GM19397 (cell line): ENCODE results near the gene PSMA5.
A peak's percentile ranks its signal among the peaks of the same experiment; 100 is the strongest.
"Not testable (repeated sequence)": the region's sequence is repeated elsewhere in the genome, so short reads cannot be mapped to it uniquely, and the experiment has no call there.

Experiments
- ATAC-seq: cut with Tn5 transposase; IDR thresholded peaks from one replicate; pipeline ENCODE4 v1.9.1; 2021; ENCODE audit warnings: mild to moderate bottlenecking, moderate library complexity; ENCODE audit not compliant: unreplicated experiment

Gene PSMA5

DNA sequence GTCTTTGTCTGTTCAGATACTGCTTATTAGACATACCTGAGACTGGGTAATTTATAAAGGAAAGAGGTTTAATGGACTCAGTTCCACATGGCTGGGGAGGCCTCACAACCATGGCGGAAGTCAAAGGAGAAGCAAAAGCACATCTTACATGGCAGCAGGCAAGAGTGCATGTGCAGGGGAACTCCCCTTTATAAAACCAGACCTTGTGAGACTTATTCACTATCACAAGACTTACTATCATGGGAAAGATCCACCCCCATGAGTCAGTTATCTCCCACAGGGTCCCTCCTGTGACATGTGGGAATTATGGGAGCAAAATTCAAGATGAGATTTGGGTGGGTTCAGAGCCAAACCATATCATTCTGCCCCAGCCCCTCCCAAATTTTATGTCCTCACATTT, 7.1 kb upstream of the PSMA5 start:
- no peak for ATAC-seq

DNA sequence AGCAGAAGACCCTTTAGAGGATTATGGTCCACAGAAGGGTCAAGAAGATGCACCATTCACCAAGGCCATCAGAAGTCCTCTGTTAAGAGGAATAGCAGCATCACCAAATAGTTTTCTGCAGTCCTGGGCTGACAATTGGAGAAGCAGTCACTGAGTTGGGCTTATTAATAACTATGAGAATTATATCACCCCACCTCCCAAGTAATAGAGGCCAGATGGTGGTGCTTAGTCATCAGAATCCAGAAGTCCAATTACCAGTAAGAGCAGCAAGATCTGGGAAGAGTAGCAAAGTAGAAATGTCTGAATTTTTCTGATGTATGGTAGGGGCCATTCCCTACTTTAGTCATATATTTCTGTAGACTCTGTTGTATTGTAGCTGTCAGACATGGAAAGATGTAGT, 6.1 kb upstream of the PSMA5 start:
- ATAC-seq, result no peak

- no peak for ATAC-seq
These were observed 871 bp upstream of the PSMA5 start for GRCh38 chr1:109427171-109427467.

DNA sequence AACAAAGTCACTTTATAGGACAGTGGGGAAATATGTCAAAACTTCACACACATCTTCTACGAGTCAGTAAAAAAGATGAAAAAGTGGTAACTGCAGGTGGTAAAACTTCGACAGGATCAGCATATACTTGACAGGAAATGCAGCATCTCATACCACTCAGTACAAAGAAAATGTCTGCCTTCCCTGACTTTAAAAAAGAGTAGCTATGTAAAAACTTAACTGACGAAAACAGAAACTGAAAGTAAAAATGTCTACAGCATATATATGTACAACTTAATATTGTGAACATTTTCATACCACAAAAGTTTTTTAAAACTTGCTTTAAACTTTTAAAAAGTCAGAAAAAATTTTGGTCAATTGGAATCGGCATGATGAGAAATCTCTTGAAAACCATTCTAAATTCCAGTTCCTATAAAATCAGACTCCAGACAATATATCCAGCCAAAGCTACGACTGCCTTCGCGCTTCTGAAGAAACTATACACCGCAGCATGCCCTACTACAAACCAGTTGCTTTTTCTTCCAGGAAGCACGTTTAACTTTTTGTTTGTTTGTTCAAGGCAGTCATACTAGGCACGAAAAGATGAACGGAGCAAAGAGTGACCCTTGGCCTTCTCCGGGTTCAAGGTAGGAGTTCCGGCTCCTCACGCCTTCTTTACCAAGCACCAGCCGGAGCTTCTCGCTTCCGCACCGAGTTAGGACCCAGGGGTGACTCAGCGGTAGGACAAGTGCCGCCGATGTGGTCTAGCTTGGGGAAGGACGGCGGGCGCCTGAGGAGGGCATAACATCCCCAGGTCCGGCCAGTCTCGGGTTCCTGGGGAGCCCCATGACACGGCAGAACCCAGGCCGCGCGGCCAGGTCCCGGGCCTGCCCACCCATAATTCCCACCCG, 612 bp downstream of the PSMA5 start:
- ATAC-seq, result peak; percentile 27

- ATAC-seq, result no peak
These were observed 2.8 kb downstream of the PSMA5 start for GRCh38 chr1:109423498-109423897.

DNA sequence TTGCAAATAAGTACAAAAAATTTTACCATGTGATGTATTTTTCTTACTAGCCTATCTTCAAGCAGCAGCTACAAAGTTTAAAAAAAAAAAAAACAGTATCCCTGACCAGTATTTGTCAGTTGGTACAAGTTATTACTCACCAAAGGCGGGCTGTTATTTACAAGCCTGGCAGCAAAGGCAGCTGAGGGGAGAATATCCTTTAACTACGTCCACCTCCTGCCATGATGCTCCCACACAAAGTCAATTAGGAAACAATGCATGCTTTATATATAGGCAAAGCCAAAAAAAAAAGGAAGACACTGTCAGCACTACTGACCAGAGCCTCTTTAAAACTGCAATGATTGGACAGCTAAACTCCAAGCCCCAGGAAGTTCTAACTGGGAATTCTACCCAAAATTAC, 13.7 kb downstream of the PSMA5 start:
- ATAC-seq, result no peak

- ATAC-seq, result no peak
These were observed 21.4 kb downstream of the PSMA5 start for GRCh38 chr1:109404838-109405237.

DNA sequence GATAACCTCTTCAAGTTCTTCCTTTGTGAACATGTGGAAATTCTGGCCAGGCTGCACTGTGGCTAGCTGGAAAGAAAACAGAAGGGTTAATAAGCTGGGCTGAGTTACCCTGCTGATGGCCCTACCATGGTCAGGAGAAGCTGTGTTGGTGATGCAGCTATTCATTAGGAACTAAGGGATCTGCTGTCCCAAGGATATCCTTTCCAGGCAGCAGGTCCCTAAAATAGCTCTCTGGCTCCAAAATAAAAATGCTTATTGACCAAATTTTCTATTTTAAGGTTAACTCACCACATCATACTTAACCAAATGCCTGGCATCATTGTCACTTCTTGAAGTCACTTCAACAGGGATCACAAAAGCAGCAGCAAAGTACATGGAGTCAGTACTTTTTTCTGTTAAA, 24.2 kb downstream of the PSMA5 start:
- no peak for ATAC-seq

DNA sequence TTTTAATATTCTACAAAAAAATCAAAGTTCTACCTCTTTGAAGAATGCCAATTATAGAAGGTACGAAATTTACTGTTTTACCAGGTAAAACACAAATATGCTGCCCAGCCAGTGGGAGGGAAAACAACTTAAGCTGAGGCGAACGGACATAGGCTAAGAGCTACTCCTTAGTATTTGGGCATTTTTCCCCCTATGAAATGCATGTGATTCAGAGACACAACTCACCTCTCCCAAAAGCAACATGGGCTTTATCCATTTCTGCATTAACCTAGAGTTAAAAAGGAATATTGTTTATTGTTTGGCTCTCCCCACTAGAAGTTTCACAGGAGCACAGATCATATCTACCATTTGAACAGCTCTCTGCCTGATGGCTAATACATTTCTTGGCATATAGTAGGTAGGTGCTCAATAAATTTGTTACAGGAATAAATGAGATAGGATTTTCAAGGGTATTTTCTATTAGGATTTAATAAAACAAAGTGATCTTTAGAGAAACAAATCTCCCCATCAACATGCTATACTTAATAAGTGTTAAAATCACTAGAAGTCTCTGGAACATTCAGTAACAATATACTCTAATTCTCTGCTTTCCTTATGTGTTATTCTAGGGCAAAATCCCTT, 26.1 kb downstream of the PSMA5 start:
- ATAC-seq, result no peak

- no peak for ATAC-seq
These were observed 26.8 kb downstream of the PSMA5 start for GRCh38 chr1:109399326-109399957.

DNA sequence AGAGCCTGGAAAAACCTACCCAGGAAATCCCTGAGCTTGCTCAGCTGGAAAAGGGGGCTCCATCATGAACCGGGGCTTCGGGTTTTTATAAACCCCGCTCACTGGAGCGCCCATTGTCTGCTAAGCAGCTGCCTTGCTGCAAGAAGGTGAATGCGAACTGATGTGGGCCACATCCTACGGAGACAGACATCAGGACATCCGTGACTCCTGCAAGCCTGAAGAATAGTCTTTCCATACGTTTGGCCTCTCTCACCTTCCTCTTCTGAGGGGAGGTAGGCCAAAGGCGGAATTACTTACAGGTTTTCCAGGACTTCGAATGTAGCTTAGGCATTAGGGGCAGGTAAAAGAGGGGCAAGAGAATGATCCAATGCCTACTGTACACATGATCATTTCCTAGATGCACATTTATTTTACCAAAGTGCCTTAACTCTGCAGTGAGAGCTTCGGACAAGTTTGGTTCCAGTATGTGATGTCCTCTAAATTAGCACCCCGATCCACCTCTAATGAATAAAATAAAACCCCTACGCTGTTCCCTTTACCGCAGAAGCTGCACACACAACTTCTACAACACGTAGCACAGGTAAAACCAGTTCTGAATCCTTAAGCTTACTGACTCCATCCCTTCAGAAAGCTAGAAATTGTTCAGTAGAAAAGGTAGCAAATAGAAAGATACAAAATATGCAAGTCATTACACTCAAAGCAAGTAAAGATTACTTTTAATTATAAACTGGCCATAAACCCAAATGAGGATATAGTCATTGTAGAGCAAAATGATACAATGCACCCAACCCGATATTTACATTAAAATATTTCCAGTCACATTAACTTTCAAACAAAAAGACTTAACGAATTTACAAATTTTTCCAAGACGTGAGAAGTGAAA, 27.7 kb downstream of the PSMA5 start:
- no peak for ATAC-seq

- ATAC-seq, result peak; percentile 88
These were observed 28.5 kb downstream of the PSMA5 start, which contains the start of gene SORT1 for GRCh38 chr1:109397581-109398342. Gene SORT1 (minus strand): TSS chr1:109397918. CDS start chr1:109397892, 26 bp downstream.

DNA sequence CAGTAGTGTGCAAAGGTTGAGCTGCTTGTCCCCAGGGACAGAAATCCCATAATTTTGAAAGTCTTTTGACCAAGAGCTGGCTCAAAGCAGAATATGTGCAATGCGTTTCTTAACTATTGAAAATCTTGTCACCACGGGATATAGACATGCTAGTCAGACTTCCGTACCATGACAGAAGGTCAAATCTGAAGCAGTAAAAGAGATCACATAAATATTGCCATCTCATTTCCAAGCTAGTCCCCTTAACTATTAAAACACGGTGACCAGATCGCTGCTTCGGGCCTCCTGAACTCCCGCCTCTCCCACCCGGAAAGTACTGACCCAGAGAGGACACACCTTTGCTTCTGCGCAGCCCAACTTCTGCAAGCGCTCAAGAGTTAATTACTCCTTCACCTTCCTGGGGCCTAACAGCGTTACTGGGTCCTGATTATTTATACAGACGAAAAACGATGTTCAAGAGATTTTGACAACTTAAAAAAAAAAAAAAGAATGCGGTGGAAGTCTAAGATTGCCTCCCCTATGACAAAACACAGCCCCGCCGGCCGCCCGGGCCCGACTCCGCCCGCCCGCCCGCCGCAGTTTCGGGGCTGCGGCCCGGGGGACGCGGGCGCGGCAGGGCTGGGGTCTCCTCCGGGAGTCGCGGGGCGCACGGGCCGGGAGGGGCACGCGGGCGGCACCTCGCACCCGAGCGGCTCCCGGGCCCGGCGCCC, 29.2 kb downstream of the PSMA5 start:
- peak; percentile 10 for ATAC-seq

- no peak for ATAC-seq
These were observed 29.8 kb downstream of the PSMA5 start for GRCh38 chr1:109396513-109396839.

GRCh38 chr1:109395602-109396512, 30.4 kb downstream of the PSMA5 start:
- no peak for ATAC-seq

- not testable (repeated sequence) for ATAC-seq
These were observed 31.0 kb downstream of the PSMA5 start for GRCh38 chr1:109395282-109395599.

GRCh38 chr1:109394591-109395281, 31.5 kb downstream of the PSMA5 start:
- no peak for ATAC-seq

GRCh38 chr1:109393617-109394233, 32.5 kb downstream of the PSMA5 start:
- no peak for ATAC-seq
